NCI-H1694 (cell line): ENCODE results near the gene SOD3.

ENCODE experiments used
- DNase-seq: peaks from one replicate; lab custom pipeline; 2025; lab: John Stamatoyannopoulos, UW

The SOD3 gene, protein sequence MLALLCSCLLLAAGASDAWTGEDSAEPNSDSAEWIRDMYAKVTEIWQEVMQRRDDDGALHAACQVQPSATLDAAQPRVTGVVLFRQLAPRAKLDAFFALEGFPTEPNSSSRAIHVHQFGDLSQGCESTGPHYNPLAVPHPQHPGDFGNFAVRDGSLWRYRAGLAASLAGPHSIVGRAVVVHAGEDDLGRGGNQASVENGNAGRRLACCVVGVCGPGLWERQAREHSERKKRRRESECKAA

DNA sequence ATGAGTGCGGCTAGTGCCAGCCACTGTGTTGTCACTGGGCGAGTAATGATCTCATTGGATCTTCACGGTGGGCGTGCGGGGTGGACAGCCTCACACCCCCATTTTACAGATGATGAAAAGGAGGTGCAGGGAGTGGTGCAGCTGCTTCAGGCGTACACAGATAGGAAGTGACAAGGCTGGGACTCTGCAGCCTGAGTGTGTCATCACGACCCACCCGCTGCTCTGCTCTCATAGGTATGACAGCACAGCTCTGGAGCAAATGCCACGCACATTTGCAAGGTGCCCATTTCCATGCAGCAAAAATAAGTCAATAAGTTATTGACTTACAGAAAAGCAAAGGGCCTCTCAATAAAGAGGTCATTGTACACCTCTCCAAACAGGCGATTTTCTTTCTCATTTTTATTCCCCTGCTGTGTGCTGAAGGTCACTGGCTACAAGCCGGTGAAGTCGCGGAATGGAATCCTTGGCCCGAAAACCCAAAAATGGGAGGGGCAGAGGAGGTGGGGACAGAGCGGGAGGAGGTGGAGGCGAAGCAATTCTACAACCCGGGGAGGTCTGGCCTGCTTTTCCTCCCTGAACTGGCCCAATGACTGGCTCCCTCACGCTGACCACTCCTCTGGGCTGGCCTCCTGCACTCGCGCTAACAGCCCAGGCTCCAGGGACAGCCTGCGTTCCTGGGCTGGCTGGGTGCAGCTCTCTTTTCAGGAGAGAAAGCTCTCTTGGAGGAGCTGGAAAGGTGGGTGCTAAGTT, at the start of gene SOD3:
SOD3 (plus strand) TSS at position 658 of the 750 bp plus-strand sequence. CDS start 3,949 bp downstream, outside the sequence.
- DNase-seq: no peak

DNA sequence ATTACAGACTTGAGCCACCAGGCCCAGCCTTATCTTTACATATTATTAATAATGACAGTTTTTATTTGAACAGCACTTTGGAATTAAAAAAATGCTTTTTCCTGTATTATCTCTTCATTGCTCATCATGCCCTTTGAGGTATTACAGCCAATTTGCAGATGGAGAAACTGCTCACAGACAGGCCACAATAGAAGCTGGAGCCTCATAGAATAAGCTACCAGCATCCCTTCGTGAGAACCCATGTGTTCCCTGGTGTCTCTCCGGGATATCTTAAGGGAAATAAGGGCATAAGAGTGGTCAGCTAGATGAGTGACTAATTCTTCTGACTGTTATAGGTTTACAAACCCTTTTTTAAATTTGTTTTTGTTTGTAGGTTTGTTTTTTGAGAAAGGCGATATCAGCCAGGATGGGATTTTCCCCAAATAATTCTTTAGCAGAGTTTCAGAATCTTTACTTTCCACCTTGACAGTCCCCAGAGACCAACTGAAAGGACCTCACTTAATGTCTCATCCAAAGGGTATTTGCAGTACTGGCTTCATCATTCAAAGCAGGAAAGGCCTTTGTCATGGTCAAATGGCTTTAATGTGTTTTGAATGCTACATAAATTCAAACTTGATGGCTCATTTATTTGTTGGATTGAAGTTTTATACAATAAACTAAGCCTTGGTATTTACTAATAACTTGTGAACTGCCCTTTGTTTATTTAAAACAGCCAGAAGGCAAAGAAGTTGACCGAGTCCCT, 48.0 kb upstream of the SOD3 start:
- DNase-seq: no peak

DNA sequence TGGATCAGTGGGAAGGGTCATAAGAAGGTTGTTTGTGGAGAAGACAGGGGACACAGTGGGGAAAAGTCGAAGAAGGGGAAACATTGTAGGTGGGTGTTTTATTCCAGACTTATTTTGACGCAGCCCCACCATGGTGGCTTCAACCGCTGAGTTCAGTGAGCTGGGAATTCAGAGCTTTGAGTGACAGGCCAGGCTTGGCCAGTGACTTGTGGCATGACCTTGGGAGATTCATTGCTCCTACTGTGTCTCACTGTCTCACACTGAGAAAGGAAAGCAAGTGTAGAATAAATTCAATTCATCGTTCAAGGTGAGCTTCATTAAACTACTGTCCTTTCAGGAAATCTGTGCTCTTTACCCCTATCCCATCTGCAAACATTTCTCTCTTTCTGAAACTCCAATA, 47.4 kb upstream of the SOD3 start:
- no peak for DNase-seq

DNA sequence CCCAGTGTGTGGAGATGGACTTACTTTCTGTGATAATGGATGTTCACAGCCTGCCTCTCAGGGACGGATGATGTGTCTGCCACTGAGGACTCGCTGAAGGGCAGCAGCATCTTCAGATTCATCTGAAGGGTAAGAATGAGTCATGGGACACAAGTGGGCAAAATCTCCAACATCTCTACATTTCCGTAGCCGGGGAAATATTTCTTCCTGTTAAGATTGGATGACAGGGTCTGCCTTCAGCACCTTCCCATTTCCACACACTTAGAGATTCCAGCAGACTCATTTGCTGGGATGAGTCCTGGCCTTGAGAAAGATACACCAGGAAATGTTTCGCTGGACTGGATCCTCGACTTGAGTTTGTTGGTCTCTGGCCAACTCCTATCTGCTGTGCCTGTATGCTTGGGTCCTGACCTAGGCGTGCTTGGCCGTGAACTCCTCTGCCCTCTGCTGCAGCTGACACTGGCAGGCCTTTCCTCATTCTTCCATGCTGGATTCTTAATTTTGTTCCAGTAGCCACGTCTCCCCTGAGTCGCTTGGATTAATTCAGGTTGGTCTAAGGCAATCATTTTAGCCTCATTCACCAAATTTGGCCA, 46.5 kb upstream of the SOD3 start:
- DNase-seq: no peak

DNA sequence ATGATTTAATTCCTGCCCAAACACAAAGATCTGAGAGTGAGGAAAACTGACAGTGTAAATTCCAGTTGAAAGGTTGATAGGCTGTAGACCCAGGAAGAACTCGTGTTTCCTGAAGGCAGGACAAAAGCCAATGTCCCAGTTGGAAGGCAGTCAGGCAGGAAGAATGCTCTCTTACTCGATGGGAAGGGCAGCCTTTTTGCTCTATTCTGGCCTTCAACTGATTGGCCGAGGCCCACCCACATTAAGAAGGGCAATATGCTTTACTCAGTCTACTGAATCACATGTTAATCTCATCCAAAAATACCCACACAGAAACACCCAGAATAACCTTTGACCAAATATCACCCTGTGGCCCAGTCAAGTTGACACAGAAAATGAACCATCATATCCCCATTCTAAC, 45.3 kb upstream of the SOD3 start:
- no peak for DNase-seq

DNA sequence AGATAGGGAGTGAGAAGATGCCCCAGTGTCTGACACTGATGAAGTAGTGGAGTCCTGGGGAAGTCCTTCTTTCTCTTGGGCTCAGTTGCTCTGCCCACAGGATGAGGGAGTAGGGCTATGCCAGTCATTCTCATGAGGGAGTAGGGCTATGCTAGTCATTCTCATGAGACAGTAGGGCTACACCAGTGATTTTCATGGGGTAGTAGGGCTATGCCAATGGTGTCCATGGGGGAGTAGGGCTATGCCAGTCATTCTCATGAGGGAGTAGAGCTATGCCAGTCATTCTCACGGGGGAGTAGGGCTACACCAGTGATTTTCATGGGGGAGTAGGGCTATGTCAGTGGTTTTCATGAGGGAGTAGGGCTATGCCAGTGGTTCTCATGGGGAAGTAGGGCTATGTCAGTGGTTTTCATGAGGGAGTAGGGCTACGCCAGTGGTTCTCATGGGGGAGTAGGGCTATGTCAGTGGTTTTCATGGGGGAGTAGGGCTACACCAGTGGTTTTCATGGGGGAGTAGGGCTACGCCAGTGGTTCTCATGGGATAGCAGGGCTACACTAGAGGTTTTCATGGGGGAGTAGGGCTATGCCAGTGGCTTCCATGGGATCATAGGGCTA, 43.3 kb upstream of the SOD3 start:
- no peak for DNase-seq

DNA sequence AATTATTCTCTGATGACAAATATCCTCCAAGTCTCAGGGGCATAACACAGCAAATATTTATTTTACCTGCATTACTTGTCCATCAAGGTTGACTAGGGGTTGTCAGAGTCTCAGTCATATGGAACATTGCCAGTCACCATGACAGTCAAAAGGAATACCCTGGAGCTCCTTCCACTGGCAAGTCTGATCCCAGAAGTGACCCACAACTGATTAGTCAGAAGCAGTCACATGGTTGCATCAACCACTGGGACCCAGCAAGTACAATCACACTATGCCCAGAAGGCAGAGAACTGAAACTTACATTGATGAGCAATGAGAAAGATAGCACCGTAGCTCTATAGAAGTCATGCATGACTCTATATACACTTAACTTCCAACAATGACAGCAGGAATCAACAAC, 41.9 kb upstream of the SOD3 start:
- no peak for DNase-seq

DNA sequence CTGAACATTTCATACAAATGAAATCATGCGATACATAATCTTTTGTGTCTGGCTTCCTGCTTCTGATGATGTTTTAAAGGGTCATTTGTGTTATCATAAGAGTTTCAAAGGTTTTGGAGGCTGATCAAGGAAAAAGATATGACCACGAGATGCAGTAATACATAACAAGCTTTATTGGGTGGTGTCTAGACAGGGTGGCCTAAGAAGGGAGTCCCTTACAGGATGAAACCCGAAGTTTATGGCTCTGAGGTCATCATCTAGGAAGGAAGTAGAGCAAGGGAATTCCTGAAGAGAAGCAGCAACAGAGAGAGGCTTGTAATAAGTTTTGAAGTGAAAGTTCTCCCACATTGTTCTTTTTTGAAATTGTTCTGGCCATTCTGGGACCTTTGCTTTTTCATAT, 40.8 kb upstream of the SOD3 start:
- DNase-seq: no peak

DNA sequence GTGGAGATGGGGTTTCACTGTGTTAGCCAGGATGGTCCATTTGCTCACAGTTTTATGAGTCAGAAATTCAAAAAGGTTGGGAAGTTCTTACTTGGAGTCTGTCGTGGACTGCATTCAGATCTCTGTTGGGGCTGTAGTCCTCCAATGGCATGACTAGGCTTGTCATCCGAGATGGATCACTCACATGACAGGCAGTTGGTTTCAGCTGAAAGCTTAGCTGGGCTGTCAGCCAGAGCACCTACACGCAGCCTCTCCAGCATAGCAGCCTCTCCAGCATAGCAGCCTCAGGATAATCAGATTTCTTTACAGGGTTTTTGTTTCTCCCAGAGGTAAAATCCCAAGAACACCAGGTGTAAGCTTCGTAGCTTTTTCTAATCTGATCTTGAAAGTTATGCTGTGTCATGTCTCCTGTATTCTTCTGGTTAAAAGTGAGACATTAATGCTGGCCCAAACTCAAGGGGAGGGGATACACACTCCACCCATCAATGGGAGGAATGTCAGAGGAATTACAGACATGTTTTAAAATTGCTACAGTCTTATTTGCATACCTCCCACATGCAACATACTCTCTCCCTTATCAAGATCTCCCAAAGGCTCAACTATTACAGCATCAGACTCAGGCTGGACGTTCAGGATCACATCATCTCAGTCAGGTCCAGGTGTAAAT, 31.6 kb upstream of the SOD3 start:
- peak; percentile 3 for DNase-seq

DNA sequence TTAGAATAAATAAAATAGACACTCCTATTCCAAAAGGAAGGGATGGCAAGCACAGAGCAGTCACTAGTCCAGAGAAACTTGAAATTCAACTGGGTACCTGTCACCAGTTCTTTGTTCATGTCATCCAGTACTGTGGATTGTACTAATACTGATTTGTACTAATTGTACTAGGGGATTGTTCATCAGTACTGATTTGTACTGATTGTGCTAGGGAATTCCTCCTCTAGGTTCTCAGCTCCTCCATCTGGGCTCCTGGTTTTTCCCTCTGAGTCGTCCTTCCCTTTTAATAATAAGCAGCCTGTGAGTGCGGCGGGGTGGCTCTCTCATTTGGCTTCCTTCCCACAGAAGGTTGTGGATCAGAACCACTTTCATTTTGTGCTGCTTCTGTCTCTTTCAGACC, 31.0 kb upstream of the SOD3 start:
- no peak for DNase-seq

DNA sequence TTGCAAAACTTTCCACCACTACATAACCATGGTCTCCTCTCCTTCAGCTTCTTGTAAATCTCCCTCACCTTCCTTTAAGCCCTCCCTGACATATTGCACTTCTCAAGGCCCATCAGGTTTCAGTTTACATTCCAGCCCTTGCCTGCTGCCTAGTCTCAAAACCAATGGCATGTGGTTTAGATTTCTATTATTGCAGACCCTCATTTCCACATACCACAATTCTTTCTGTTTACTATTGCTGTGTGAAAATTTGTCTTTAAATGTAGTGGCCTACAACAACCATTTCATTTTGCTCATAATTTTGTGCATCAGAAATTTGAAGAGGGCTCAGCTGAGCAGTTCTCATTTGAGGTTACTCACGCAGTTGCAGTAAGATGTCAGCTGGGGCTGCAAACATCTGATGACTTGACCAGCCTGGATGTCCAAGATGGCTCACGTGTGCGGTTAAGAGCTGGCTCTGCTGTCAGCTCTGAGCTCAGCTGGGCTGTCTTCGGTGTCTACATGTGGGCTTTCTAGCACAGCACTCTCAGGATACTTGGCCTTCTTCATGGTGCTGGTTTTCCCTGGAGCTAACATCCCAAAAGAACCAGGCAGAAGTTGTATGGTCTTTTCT, 29.9 kb upstream of the SOD3 start:
- DNase-seq: no peak

DNA sequence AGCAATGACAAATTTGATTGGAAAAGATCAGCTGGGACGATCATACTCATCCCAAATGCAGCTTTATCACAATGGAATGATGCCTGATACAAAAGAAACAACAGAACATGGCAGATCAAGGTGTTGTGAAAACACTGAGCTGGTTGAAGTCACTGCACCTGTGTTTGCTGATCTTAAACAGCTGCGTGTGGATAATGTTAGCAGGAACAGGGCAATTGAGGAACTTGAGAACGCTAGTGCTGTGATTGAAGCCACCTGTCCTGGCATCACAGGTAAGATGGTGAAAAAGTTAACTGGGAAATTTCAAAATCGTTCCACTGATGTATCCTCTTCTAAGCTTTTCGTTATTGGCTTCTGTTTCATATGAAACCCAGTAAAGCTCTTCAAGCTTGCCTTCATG, 27.4 kb upstream of the SOD3 start:
- DNase-seq: no peak

DNA sequence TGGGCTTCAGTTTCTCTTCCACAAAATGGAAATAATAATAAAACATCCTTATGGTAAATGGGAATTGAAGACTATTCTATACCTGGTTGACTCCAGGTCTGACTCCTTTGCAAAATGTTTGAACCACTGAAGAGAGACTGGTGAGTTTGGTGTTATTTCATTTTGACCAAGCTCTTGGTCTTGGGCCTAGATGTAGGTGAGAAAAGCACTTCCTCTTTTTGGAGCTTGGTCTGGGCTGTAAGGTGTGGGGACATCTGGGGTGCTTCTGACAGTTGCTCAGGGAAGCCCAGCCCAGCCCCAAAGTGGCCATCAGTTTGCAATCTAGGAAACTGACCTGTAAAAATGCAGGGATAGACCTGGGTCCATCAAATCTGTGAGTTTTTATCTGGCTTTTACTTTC, 26.8 kb upstream of the SOD3 start:
- DNase-seq: no peak

DNA sequence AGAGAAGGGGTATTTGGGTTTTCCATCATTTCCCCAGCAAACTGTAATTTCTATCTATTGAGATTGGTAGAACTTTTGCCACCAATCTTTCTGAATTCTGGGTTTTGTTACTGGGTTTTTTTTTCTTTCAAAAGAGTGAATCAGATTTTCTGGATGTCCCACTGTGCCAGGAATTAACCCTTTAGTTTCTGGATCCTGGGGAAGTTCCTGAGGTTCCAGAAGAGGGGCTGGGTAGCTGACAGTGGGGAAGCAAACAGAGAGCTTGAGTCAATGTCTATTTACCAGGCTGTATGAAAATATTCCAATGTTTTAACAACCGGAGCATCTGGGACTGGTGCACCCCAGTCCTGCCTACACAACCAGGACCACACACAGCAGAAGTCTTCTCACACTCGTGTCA, 25.8 kb upstream of the SOD3 start:
- DNase-seq: no peak

DNA sequence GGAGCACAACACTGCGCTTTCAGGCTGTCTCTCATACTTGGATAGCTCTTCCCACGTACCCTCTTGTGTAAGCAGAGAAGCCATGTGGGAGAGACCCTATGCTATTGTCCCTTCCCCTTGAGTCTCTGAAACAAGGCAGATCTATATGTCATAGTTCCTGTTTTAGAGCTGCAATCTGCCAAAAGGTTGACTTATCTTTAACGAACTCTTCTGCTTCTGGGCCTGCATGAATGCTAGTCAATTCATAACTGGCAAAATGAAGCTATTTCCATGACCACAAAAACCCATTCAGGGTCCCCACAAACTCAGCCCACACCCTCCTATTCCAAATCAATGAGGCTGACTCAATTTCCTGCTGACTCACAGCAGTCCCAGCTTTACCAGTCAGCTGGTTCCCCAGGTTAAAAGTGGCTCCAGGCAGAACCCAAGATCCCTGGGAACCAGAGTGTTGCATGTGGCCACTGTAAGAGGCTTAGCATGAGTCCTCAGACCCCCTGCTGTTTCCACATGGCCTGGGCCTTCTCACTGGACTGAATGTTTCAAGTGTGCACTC, 25.3 kb upstream of the SOD3 start:
- DNase-seq: no peak

DNA sequence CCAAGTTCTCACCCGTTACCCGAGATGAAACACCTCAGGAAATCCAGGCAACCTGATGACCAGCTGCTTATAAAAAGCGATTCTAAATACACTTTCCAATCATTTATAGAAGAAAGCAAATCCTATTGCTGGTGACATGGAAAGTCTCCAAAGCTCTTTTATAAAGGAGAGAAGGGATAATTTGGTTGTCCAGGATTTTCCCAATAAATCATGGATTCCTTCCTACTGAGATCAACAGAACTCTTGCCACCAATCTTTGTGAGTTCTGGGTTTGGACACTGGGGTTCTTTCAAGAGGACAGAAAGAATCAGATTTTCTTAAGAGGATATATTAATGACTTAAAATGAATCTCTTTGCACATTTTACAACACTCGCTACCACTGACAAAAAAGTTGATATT, 24.7 kb upstream of the SOD3 start:
- DNase-seq: no peak

DNA sequence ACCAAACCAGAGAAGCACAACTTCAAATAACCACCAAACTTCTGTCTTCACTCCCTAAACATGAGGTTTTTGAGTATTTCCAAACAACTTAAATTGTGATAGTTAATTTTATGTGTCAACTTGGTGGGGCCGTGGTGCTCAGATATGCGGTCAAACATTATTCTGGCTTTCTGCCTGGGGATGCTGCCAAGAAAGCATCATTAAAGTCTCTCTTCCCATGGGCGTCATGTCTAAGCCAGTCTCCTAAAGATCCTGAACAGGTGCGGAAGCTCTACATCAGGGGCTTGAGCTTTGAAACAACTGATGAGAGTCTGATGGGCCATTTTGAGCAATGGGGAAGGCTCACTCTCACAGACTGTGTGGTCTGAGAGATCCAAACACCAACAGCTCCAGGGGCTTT, 24.1 kb upstream of the SOD3 start:
- DNase-seq: no peak

DNA sequence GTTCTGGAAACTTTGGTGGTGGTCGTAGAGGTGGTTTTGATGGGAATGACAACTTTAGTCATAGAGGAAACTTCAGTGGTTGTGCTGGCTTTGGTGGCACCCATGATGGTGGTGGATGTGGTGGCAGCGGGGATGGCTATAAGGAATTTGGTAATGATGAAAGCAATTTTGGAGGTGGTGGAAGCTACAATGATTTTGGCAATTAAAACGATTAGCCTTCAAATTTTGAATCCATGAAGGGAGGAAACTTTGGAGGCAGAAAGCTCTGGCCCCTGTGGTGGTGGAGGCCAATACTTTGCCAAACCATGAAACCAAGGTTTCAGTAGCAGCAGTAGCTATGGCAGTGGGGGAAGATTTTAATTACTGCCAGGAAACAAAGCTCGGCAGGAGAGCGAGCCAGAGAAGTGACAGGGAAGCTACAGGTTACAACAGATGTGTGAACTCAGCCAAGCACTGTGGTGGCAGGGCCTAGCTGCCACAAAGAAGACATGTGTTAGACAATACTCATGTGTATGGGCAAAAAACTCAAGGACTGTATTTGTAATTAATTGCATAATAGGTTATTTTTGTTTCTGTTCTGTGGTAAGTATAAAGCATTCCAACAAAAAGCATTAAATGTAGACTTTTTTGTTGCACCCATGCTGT, 23.2 kb upstream of the SOD3 start:
- DNase-seq: peak; percentile 1

DNA sequence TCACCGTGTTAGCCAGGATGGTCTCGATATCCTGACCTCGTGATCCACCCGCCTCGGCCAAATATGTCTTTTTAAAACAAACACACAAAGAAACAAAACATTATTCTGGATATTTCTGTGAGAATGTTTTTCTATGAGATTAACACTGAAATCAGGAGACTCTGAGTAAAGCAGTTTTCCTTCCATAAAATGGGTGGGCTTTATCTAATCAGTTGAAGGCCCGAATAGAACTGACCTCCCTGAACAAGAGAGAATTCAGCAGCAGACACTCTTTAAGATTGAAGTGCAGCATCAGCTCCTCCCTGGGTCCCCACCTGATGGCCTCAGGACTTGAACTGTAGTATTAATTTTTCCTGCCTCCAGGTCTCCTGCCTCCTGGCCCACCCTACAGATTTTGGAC, 22.4 kb upstream of the SOD3 start:
- DNase-seq: no peak

DNA sequence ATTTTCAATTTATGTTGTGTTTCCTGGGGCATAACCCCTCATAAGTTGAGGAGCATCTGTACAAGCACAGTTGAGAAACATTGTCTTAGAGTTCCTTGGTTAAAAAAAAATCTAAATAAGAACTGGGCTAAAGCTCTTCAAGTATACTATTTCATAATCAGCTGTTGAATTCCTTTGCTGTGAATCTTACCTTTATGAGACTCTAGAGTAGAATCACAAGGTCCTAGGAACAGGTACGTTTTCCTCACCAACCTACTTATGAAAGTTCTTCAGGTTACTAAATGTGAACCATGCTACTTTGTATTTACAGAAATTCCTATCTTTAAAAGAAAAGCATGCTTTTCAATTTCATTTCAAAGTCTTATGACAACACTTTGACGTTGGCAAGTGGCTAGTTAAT, 20.9 kb upstream of the SOD3 start:
- DNase-seq: no peak
